Karpas-422 (cell line): ENCODE measurements around the gene ODAD2. TPM values are rescaled to one million over a fixed set of nuclear protein-coding genes. Genes with fewer than 3 reads are reported as not detected.

Experiments
- DNase-seq: peaks from one replicate; pipeline ENCODE4 v3.0.0-alpha.2; 2015
- H2AFZ ChIP-seq: fragments of 200-600 bp; sonication (generic); 2 replicates; pipeline ENCODE4 v1.6.1; 2014; ENCODE audit warnings: antibody characterized with exemption, low read length, mixed read lengths
- H3K27ac ChIP-seq: fragments of 200-600 bp; sonication (generic); 2 replicates; pipeline ENCODE4 v1.5.1; 2014; ENCODE audit warnings: mild to moderate bottlenecking, low read length, moderate library complexity
- H3K27me3 ChIP-seq: fragments of 200-600 bp; sonication (generic); 2 replicates; pipeline ENCODE4 v1.6.1; 2014; ENCODE audit warnings: low read length, mixed read lengths
- H3K36me3 ChIP-seq: fragments of 200-600 bp; sonication (generic); 2 replicates; pipeline ENCODE4 v1.6.1; 2014; ENCODE audit warnings: low read length, mixed read lengths; ENCODE audit not compliant: insufficient read depth
- H3K4me1 ChIP-seq: fragments of 200-600 bp; sonication (generic); 2 replicates; pipeline ENCODE4 v1.6.1; 2014; ENCODE audit warnings: mild to moderate bottlenecking, low read length, mixed read lengths
- H3K4me2 ChIP-seq: fragments of 200-600 bp; sonication (generic); 2 replicates; pipeline ENCODE4 v1.6.1; 2014; ENCODE audit warnings: low read length, low read depth, mild to moderate bottlenecking; ENCODE audit not compliant: poor library complexity, severe bottlenecking
- H3K4me3 ChIP-seq: fragments of 200-600 bp; sonication (generic); 2 replicates; pipeline ENCODE4 v1.5.1; 2014; ENCODE audit warnings: mild to moderate bottlenecking, antibody characterized with exemption, low read length, mixed read lengths
- H3K79me2 ChIP-seq: fragments of 200-600 bp; sonication (generic); 2 replicates; pipeline ENCODE4 v1.6.1; 2014; ENCODE audit warnings: mild to moderate bottlenecking, low read length, mixed read lengths
- H3K9ac ChIP-seq: fragments of 200-600 bp; sonication (generic); 2 replicates; pipeline ENCODE4 v1.6.0; 2014; ENCODE audit warnings: low read length
- H3K9me2 ChIP-seq: fragments of 200-600 bp; sonication (generic), shearing (Covaris generic); replicated peaks from 2 replicates; pipeline ENCODE4 v1.6.0; 2014; ENCODE audit warnings: mild to moderate bottlenecking, low read length, moderate library complexity; ENCODE audit not compliant: insufficient read depth
- H3K9me3 ChIP-seq: fragments of 300-700, 200-600 bp; sonication (generic); 2 replicates; pipeline ENCODE4 v1.6.1; 2014; ENCODE audit warnings: low read length, mixed read lengths
- H4K20me1 ChIP-seq: fragments of 200-600 bp; sonication (generic); 2 replicates; pipeline ENCODE4 v1.6.1; 2014; ENCODE audit warnings: mild to moderate bottlenecking, antibody characterized with exemption, low read length, low read depth; ENCODE audit not compliant: insufficient read depth
- total RNA-seq: library from RNA; depleted of rRNA; stranded (reverse); fragments of >200 nt; shearing (Covaris generic); gene quantifications from 2 replicates; pipeline ENCODE4 v1.2.3, GENCODE V29; 2014; ENCODE audit warnings: low replicate concordance

The ODAD2 gene
- total RNA-seq, 1 experiment from 2014 or later, result not detected

- H3K4me3 ChIP-seq, result no peak overlapping the region
- no peaks in the 10 kb centered on the region for H3K4me1 ChIP-seq
- no peaks in the 10 kb centered on the region for H3K27me3 ChIP-seq
- DNase-seq, result no peak
- H3K27ac ChIP-seq, result no peak overlapping the region
- H3K9ac ChIP-seq, result no peak overlapping the region
- H3K36me3 ChIP-seq, result no peaks in the 10 kb centered on the region
- no peaks in the 10 kb centered on the region for H3K9me3 ChIP-seq
- no peaks in the 10 kb centered on the region for H4K20me1 ChIP-seq
- H3K9me2 ChIP-seq, result no peaks in the 10 kb centered on the region
- no peak overlapping the region for H3K4me2 ChIP-seq
- no peak overlapping the region for H2AFZ ChIP-seq
- no peaks in the 10 kb centered on the region for H3K79me2 ChIP-seq
These were observed 49.2 kb downstream of the ODAD2 start for GRCh38 chr10:27949528-27950241.

GRCh38 chr10:27948186-27948585 lies 50.7 kb downstream of the ODAD2 start:
- no peaks in the 10 kb centered on the region for H3K27me3 ChIP-seq
- no peaks in the 10 kb centered on the region for H3K79me2 ChIP-seq
- H4K20me1 ChIP-seq, result no peaks in the 10 kb centered on the region
- H3K36me3 ChIP-seq, result no peaks in the 10 kb centered on the region
- no peaks in the 10 kb centered on the region for H3K9me3 ChIP-seq
- no peak for DNase-seq
- H3K4me1 ChIP-seq, result no peaks in the 10 kb centered on the region
- H3K4me2 ChIP-seq, result no peak overlapping the region
- H3K9me2 ChIP-seq, result no peaks in the 10 kb centered on the region
- no peak overlapping the region for H3K4me3 ChIP-seq
- H2AFZ ChIP-seq, result no peak overlapping the region
- no peak overlapping the region for H3K9ac ChIP-seq
- H3K27ac ChIP-seq, result no peak overlapping the region

GRCh38 chr10:27947540-27947939 lies 51.3 kb downstream of the ODAD2 start:
- no peaks in the 10 kb centered on the region for H3K4me1 ChIP-seq
- no peak for DNase-seq
- no peak overlapping the region for H2AFZ ChIP-seq
- H3K27me3 ChIP-seq, result no peaks in the 10 kb centered on the region
- no peak overlapping the region for H3K27ac ChIP-seq
- no peaks in the 10 kb centered on the region for H3K79me2 ChIP-seq
- no peaks in the 10 kb centered on the region for H4K20me1 ChIP-seq
- no peaks in the 10 kb centered on the region for H3K36me3 ChIP-seq
- H3K9me2 ChIP-seq, result no peaks in the 10 kb centered on the region
- no peak overlapping the region for H3K9ac ChIP-seq
- H3K4me3 ChIP-seq, result no peak overlapping the region
- H3K4me2 ChIP-seq, result no peak overlapping the region
- no peaks in the 10 kb centered on the region for H3K9me3 ChIP-seq

DNA sequence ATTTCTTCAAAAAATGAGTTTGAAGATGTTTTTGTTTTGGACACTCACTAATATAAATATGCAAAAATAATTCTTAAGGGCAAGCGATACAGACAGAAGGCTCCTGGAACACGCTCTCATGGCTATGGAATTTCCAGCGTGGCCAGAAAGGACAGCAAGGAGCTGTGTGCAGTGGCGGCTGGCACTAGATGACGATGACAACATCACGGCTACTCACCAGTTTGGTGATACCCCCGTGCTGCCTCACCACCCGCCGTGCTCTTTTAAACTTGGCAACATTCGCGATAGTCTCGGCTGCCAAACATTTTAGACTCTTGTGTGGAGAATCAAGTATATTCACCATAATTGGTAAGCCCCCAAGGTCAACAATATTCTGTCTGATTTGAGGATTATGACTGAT lies 54.9 kb downstream of the ODAD2 start:
- no peaks in the 10 kb centered on the region for H3K9me3 ChIP-seq
- no peak overlapping the region for H3K9ac ChIP-seq
- H3K27me3 ChIP-seq, result no peaks in the 10 kb centered on the region
- no peaks in the 10 kb centered on the region for H3K79me2 ChIP-seq
- no peak for DNase-seq
- no peaks in the 10 kb centered on the region for H4K20me1 ChIP-seq
- no peaks in the 10 kb centered on the region for H3K4me1 ChIP-seq
- H3K36me3 ChIP-seq, result no peaks in the 10 kb centered on the region
- H2AFZ ChIP-seq, result no peak overlapping the region
- no peak overlapping the region for H3K4me3 ChIP-seq
- H3K27ac ChIP-seq, result no peak overlapping the region
- no peaks in the 10 kb centered on the region for H3K9me2 ChIP-seq
- H3K4me2 ChIP-seq, result no peak overlapping the region

GRCh38 chr10:27914888-27915287 lies 84.0 kb downstream of the ODAD2 start:
- Histone ChIP-seq H3K79me2 (no peaks in the 10 kb centered on the region), H3K27ac (no peak overlapping the region)

DNA sequence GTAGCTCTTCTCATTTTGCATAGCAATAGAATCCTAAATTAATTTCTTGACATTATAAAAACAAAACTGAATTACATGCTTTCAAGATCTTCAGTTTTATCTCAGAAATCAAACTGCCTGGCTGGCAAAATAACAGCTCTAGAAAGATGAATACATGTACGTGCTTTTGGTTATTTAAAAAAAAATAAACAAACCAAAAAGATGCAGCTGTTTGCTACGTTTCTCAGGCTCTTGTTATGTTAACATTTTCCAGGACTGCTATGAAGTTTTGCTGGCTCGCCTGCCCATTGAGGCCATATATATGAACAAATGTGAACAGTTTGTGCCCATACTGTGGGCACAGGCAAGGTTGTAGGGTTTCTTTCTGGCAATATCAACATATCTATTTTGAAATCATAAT lies 86.6 kb downstream of the ODAD2 start:
- no peak overlapping the region for H3K4me3 ChIP-seq
- H3K4me2 ChIP-seq, result no peak overlapping the region
- no peaks in the 10 kb centered on the region for H3K79me2 ChIP-seq
- no peak overlapping the region for H3K27ac ChIP-seq
- no peaks in the 10 kb centered on the region for H3K9me3 ChIP-seq
- no peak for DNase-seq
- H3K9ac ChIP-seq, result no peak overlapping the region
- no peaks in the 10 kb centered on the region for H3K4me1 ChIP-seq
- H3K27me3 ChIP-seq, result no peaks in the 10 kb centered on the region
- H3K36me3 ChIP-seq, result no peaks in the 10 kb centered on the region
- no peak overlapping the region for H2AFZ ChIP-seq
- H4K20me1 ChIP-seq, result no peaks in the 10 kb centered on the region
- H3K9me2 ChIP-seq, result no peaks in the 10 kb centered on the region

More at GRCh38 chr10:27914888-27915287, 84.0 kb downstream of the ODAD2 start:
- no peak for DNase-seq
- Histone ChIP-seq H3K4me3 (no peak overlapping the region), H3K9me2 (no peaks in the 10 kb centered on the region), H4K20me1 (no peaks in the 10 kb centered on the region), H3K4me2 (no peak overlapping the region), H3K9ac (no peak overlapping the region), H3K27me3 (no peaks in the 10 kb centered on the region), H2AFZ (no peak overlapping the region), H3K36me3 (no peaks in the 10 kb centered on the region), H3K9me3 (no peaks in the 10 kb centered on the region), H3K4me1 (no peaks in the 10 kb centered on the region)

GRCh38 chr10:27911539-27911938 lies 87.3 kb downstream of the ODAD2 start:
- no peaks in the 10 kb centered on the region for H3K79me2 ChIP-seq
- no peaks in the 10 kb centered on the region for H4K20me1 ChIP-seq
- no peak overlapping the region for H3K4me2 ChIP-seq
- H2AFZ ChIP-seq, result no peak overlapping the region
- no peak overlapping the region for H3K27ac ChIP-seq
- no peak overlapping the region for H3K9ac ChIP-seq
- H3K9me3 ChIP-seq, result no peaks in the 10 kb centered on the region
- DNase-seq, result no peak
- H3K36me3 ChIP-seq, result no peaks in the 10 kb centered on the region
- no peaks in the 10 kb centered on the region for H3K27me3 ChIP-seq
- H3K9me2 ChIP-seq, result no peaks in the 10 kb centered on the region
- H3K4me1 ChIP-seq, result no peaks in the 10 kb centered on the region
- no peak overlapping the region for H3K4me3 ChIP-seq

- no peaks in the 10 kb centered on the region for H3K27me3 ChIP-seq
- H3K4me2 ChIP-seq, result no peak overlapping the region
- no peak overlapping the region for H3K27ac ChIP-seq
- no peak overlapping the region for H2AFZ ChIP-seq
- DNase-seq, result no peak
- H3K9me2 ChIP-seq, result no peaks in the 10 kb centered on the region
- no peaks in the 10 kb centered on the region for H3K79me2 ChIP-seq
- no peak overlapping the region for H3K9ac ChIP-seq
- no peaks in the 10 kb centered on the region for H3K36me3 ChIP-seq
- no peaks in the 10 kb centered on the region for H3K4me1 ChIP-seq
- no peaks in the 10 kb centered on the region for H4K20me1 ChIP-seq
- H3K4me3 ChIP-seq, result no peak overlapping the region
- H3K9me3 ChIP-seq, result no peaks in the 10 kb centered on the region
These were observed 87.9 kb downstream of the ODAD2 start for GRCh38 chr10:27911011-27911410.
